NCI-H2107 (cell line): ENCODE data around the gene STAT3.
"Not testable (repeated sequence)": the region's sequence is repeated elsewhere in the genome, so short reads cannot be mapped to it uniquely, and the experiment has no call there.

ENCODE experiments used
- DNase-seq: peaks from one replicate; lab custom pipeline; 2025; lab: John Stamatoyannopoulos, UW

STAT3 gene

DNA sequence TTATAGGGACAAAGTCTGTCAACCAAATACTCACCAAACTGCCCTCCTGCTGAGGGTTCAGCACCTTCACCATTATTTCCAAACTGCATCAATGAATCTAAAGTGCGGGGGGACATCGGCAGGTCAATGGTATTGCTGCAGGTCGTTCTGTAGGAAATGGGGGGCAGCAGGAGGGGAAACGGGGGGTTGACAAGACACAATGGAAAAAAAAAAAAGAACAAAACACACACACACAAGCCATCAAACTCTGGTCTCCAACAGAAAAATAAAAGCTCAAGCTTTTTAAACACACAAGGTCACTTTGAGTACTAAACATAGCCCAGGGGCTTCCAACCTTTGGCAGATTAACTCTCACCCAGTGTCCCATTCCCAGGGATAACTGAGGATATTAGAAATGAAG lies 71.5 kb downstream of the STAT3 start:
- DNase-seq: no peak

DNA sequence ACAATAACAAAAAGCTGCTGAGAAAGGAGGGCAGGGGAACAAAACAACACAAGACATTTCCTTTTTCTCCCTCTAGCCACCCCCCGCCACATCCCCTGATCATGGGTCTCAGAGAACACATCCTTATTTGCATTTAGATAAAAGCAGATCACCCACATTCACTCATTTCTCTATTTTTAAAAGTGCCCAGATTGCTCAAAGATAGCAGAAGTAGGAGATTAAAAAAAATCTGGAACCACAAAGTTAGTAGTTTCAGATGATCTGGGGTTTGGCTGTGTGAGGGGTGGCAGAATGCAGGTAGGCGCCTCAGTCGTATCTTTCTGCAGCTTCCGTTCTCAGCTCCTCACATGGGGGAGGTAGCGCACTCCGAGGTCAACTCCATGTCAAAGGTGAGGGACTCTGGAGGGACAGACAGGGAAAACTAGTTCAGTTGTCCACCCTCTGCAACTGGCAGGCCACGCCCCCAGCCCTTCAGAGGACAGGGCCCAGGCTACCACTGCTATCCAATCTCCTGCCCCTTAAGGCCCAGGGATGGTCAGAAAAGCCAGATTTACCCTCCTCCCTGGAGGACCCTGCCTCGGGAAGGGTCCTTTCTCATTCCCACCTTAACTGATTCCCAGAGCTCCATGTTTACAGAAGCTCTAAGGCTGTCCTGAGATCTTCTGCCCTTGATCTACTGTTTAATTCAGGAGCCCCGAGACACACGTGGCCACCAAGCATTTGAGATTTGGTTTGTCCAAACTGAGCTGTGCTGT lies 72.7 kb downstream of the STAT3 start:
- DNase-seq: no peak

DNA sequence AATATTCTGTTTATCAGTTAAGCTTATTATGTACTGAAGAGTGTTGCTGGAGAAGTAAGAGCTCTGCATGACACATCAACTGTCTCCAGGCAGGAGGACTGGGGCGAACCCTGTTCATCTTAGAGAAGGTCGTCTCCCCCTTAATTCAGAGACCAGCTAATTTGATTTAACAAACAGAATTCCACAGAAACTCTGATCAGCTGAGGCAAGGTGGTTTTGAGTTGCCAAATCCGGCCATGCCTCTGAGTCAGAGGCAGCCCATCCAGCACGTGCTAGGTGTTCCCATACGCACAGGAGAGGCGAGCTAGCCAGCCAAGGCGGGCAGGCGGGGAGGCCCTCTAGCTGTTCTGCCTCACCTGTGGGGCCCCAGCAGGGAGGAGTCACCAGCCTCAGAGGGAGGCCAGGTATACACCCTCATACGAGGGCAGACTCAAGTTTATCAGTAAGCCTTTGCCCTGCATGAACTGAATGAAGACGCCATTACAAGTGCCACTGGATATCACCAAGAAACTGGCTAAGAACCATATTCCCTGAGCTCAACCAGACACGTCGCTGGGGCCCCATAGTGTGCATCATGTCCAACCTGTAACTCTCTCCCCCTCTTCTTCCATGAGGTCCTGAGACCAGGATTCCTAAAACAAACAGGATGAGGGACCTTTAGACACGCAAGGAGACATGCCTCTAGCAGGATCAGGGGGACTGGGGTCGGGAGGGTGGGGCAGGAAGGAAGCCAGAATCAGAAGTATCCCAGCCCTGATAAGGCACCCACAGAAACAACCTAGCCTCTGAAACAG lies 74.3 kb downstream of the STAT3 start:
- DNase-seq: no peak

DNA sequence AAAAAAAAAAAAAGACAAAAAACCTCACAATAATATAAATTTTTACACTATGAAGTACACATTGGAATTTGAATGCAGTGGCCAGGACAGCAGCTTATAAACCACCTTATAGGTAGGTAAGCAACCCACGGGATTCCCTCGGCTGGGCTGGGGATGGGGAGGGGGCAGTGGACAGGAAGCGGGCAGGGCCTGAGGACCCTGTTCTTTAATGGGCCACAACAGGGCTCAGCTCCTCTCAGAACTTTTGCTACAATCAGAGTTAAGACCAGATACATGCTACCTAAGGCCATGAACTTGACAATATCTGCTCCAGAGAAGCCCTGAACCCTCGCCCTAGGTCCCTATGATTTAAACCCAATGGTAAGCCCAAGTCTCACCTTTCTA lies 74.9 kb downstream of the STAT3 start:
- no peak for DNase-seq

DNA sequence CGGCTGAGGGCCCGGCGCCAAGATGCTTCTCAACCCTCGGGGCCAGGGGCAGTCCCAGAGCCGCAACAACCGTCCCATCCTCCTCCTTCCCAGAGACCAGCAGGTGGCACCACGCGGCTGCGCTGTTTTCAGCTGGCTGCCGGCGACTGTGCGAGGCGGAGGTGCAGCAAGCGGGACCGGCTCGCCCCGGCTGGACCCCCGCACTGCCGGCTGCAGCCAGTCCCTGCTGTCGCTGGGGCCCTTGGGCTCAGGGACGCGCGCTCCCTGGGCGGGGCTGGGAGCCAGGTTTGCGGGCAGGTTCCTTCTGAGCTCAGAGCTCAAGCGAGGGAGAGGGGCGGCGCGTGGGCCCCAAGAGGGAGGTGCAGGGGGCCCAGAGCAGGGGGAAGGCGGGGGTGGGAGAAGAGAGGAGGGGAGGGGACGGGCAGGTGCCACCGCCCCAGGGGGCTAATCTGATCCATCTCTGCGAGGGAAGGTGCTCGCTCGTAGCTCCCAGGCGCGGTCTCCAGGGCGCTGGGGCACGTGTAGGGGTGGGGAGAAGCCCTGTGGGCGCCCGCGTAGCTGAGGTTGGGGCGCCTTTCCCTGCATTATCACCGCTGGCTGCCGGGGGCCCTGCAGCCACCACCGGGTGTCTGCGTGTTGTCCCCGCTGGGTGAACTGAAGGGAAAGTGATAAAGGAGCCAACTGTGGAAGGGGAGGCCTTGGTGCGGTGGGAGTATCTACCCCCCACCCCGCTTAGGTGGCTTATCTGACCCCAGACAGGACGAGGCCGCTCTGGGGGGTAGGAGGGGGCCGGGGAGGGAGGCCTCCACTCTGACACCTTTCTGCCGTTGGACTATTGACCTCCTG lies 75.7 kb downstream of the STAT3 start:
- peak; percentile 84 for DNase-seq

DNA sequence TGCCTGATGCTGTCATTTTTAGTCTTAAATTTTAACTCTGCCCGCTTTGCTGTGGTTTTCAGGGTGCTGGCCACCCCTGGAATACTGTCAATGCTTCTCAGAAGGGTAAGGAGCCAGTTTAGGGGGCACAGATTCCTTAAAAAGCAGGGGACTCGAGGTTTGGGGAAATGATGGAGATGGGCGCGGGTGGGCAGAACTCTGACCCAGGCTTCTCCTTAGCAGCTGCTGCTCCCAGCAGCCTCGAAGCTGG lies 76.3 kb downstream of the STAT3 start:
- DNase-seq: no peak

DNA sequence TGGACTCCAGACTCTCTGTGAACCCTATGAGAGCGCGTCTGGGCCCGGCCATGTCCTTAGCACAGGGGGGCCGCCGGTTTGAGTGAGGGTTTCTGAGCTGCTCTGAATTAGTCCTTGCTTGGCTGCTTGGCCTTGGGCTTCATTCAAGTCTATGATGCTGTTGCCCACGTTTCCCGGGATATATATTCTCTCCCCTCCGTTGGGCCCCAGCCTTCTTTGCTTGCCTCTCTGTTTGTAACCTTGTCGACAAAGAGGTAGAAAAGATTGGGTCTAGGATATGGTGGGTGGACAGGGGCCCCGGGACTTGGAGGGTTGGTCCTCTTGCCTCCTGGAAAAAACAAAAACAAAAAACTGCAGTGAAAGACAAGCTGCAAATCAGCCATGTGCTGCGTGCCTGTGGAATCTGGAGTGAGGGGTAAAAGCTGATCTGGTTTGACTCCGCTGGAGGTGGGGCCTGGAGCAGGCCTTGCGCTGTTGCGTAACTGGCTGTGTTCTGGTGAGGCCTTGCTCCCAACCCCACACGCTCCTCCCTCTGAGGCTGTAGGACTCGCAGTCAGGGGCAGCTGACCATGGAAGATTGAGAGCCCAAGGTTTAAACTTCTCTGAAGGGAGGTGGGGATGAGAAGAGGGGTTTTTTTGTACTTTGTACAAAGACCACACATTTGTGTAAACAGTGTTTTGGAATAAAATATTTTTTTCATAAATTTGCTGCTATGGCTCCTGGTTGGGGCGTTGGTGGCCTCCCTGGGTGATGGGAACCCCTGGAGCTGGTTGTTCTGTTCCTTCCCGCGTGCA lies 76.8 kb downstream of the STAT3 start:
- peak; percentile 62 for DNase-seq

DNA sequence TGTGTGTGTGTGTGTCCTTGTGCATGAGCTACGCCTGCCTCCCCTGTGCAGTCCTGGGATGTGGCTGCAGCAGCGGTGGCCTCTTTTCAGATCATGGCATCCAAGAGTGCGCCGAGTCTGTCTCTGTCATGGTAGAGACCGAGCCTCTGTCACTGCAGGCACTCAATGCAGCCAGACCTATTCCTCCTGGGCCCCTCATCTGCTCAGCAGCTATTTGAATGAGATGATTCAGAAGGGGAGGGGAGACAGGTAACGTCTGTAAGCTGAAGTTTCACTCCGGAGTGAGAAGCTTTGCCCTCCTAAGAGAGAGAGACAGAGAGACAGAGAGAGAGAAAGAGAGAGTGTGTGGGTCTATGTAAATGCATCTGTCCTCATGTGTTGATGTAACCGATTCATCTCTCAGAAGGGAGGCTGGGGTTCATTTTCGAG lies 77.4 kb downstream of the STAT3 start:
- DNase-seq: no peak

DNA sequence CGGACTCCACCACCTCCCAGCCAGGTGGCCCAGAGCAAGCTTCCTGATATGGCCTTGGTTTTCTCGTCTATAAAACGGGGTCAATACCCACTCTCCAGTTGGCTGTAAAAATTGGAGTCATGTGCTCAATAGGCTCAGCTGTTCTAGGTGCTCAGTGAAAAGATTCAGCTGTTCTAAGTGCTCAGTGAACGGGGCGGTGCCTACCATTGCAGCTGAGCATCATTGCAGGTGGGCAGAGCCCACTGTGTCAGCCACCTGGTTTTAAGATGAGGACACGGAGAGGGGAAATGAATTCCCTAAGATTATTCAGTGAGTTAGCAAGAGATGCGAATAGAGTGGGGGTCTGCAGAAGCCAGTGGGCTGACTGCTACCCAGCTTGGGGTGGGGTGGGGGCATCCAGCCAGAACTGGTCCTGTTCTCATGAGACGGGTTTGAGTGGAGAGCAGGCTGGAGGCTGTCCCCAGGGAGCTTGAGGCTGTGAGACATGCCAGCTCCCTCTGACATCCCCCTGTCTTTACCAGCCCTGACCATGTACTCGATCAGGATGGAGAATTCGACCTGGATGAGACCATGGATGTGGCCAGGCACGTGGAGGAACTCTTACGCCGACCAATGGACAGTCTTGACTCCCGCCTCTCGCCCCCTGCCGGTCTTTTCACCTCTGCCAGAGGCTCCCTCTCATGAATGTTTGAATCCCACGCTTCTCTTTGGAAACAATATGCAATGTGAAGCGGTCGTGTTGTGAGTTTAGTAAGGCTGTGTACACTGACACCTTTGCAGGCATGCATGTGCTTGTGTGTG lies 78.1 kb downstream of the STAT3 start:
- DNase-seq: no peak

DNA sequence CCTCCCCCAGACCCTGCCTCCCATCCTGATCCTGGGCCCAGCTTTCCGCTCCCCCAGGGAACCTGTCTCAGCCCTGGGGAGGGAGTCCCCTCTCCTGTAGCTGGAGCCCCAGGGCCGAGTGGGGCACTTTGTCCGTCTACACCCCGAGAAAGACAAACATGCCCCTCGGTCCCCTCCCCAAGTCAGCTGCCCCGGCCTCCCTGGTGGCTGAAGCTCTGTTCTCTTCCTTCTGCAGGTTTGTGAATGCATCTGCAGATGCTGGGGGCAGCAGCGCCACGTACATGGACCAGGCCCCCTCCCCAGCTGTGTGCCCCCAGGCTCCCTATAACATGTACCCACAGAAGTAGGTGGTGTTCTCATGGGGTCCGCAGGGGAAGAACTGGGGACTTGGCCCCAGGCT lies 79.1 kb downstream of the STAT3 start:
- no peak for DNase-seq

DNA sequence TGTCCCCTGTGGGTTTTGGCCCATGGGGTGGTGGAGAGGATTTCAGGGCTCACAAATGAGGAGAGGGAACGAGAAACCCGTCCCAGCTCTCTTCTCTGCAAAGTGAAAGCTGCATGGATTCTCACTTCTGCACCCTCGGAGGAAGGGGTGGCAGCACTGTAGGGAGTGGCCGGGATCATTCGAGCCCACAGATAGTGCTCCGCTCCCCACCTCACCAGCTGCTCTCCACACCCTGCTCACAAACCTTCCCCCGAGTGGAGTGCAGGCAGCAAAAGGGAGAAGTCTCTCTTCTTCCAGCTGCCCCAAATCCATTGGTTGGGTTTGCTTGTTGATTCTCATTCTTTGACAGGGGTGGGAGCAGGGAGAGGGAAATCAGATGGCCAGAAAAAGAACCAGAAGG lies 79.8 kb downstream of the STAT3 start:
- DNase-seq: no peak

DNA sequence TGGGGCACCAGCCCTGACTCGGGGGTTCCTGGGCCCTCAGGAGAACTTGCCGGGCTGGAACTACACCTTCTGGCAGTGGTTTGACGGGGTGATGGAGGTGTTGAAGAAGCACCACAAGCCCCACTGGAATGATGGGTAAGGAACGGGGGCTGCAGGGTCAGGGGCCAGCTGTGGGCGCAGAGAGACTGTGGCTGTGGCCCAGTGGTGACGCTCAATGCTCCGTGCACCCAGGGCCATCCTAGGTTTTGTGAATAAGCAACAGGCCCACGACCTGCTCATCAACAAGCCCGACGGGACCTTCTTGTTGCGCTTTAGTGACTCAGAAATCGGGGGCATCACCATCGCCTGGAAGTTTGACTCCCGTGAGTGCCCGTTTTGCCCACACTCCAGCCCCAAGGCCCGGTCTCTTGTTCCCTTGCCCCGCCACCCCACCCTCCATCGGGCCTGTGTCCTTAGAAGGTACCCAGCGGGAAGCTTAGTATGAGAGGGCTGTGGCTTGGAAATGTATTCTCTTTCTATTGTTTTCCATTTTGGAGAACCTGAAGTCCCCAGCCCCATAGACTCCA lies 80.8 kb downstream of the STAT3 start:
- no peak for DNase-seq

DNA sequence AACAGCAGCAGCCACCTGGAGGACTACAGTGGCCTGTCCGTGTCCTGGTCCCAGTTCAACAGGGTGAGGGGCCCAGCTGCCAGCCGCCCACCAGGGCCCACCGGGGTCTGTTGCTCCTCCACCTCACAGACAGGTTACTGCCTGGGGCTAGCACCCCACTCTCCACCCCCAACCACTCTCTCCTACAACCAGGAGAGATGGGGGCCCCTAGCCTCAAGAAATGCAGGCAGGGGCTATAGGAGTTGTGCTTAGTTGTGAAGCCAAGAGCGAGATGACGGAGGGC lies 81.9 kb downstream of the STAT3 start:
- DNase-seq: no peak

DNA sequence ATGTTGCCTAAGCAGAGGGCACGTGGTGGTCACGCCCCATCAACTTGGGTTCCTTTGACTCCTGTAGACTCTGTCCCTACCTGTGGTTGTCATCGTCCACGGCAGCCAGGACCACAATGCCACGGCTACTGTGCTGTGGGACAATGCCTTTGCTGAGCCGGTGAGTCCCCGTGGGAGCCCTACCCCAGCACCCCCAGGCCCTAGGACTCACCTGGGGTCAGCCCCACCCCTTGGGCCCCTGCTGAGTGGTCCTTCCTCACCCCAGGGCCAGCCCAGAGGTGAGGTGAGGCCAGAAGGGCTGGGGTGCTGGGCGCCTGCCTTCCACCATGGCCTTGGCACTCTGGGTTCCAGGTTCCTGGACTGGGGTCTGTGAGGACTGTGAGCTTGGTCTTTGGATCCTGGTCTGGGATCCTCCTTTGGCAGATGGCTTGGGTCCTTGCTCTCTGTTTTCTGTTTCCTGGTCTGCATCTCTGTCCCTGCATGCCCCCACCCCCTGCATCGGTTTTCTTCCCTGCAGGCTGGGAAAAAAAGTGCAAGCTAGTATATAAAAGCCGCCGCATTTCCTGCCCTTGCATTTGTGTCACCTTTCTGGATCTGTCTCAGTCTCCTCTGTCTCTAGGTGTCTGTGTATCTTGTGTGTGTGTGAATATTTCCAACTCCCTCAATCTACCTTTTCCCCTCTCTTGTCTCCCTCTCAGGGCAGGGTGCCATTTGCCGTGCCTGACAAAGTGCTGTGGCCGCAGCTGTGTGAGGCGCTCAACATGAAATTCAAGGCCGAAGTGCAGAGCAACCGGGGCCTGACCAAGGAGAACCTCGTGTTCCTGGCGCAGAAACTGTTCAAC lies 82.5 kb downstream of the STAT3 start:
- no peak for DNase-seq

DNA sequence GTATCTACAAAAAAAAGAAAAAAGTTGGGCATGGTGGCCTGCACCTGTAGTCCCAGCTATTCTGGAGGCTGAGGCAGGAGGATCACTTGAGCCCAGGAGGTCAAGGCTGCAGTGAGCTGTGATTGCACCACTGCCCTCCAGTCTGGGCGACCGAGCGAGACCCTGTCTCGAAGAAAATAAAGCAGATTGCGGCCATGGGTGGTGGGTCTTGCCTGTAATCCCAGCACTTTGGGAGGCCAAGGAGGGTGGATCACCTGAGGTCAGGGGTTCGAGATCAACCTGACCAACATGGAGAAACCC lies 83.3 kb downstream of the STAT3 start:
- not testable (repeated sequence) for DNase-seq

DNA sequence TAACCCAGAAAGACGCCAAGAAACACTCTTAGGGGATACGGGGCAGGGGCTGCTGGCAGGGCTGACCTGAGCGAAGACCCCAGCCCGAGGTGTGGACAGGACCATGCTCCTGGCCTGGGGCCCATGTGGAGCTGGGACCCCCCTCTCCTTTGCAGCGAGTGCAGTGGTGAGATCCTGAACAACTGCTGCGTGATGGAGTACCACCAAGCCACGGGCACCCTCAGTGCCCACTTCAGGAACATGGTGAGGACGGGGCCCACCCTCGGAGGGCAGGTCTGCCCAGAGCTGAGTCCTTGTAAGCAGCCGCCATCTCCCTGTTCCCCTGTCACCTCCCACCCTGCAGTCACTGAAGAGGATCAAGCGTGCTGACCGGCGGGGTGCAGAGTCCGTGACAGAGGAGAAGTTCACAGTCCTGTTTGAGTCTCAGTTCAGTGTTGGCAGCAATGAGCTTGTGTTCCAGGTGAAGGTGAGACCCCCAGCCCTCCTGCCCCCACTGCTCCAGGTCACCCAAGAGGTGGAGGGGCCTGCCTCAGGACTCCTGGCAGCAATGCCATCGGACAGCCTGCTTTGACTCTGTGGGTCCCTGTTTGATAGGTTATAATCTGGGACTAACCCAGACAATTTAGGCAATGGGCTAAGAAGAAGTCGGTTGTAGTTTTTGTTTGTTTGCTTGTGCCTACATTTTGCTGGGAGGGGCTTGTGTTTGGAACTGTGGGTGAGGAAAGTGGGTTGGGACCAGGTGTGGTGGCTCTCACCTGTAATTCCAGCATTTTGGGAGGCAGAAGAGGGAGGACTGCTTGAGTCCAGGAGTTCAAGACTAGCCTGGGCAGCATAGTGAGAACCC lies 83.8 kb downstream of the STAT3 start:
- DNase-seq: no peak

DNA sequence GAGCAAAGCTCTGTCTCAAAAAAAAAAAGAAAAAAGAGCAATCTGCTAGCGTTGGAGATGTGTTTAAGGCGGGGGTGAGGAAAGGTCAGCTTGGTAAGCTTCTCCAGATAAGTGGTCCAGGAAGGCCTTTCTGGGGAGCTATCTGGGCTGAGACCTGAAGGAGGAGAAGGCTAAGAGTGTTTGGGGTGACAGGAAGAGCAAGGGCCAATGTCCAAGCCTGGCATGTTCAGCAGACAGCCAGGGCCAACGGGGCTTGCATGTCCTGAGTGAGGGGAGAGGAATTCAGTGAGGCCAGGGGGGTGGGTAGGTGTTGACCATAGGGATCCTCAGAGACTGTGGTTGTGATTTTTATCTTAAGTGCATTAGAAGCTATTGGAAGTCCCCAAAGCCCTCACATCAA lies 84.5 kb downstream of the STAT3 start:
- no peak for DNase-seq

DNA sequence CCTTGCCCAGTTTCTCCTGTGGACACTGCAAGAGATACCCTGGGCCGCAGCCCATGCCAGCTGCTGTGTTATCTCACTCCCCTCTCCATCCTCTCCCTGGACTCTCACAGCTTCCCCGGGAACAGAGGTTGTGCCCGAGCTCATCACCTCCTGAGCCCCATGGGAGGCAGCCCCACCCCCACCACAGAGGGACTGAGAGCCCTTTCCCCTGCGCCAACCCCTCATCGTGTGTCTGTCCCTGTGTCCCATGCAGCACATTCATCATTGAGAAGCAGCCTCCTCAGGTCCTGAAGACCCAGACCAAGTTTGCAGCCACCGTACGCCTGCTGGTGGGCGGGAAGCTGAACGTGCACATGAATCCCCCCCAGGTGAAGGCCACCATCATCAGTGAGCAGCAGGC lies 87.2 kb downstream of the STAT3 start:
- no peak for DNase-seq

DNA sequence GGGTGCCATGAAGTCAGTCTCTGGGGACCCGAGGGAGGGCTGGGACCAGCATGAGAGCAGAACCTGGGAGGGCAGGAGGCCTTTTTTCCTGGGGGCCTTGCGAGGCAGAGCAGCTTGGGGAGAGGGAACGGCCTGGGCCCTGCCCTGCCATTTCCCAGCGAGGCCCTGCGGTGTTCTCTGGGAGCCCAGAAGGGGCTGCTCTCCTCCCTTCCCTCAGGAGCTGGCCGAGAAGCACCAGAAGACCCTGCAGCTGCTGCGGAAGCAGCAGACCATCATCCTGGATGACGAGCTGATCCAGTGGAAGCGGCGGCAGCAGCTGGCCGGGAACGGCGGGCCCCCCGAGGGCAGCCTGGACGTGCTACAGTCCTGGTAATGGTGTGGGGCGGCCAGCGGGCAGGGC lies 88.3 kb downstream of the STAT3 start:
- not testable (repeated sequence) for DNase-seq

DNA sequence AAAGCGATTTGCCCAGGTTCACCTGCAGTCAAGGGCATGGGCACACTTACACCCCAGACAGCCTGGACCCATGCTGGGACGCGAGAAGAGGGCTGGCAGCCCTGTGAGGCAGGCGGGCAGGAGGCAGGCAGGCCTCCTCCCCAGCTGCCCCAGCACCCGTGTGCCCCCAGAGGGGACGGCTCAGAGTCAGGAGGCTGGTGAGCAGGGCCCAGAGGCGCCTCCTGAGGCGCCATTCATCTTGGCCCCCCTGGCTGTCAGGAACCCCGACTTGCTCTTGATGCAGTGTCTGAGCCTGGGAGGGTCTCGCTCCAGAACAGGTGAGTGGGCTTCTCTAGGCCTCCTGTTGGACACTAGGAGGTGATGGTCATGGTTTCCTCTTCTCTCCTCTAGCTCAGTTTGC lies 88.9 kb downstream of the STAT3 start:
- not testable (repeated sequence) for DNase-seq
